ENCODE results near the gene LMNTD1.
"Not testable (repeated sequence)": the region's sequence is repeated elsewhere in the genome, so short reads cannot be mapped to it uniquely, and the experiment has no call there.

Gene LMNTD1, protein sequence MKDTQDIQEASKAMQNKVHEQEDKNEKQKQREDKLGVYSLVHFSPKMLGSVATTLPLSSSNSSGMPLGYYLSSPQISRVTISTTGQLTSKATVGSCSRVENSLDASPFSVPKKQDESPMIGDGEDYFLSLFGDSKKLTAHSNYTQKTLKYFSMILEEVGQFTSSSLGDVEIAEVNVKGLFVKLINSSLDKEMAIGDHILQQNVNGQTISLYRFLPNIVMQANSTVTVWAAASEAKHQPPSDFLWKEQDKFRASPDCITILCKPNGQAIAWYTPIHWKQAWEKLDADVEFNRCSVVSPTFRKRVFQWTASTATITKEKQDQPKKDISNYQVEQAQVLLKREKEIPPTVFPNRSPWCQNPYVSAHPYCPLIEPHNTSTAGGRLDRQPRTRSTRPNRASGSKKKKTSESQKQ

DNA sequence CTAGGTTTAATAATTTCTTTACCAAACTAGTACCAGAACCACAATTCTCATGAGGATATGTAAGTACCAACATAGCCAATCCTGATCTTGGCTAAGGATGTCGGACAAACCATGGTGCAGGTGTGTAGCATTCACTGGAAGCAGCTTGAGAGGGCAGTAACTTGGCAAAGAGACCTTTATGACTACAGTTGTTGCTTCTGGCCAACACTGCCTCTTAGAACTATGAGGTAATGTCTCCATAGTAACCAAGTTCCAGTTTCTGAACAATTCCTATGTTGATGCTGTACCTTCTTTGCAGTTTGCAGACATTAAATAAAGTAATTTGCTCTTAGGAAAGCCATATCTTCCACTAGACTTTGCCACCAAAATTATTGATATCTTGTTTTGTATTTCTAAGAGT, at the start of gene LMNTD1:
LMNTD1 (minus strand) TSS at position 186 of the 400 bp plus-strand sequence. CDS start 324 bp downstream, outside the sequence.
- FAIRE-seq (no peak), DNase-seq (ENCODE audit: insufficient read length, low spot score) (no peak)
- TF ChIP-seq POLR2A (IDR thresholded peaks at IDR 0.05; ENCODE audit: low read depth, low read length) = no peak

DNA sequence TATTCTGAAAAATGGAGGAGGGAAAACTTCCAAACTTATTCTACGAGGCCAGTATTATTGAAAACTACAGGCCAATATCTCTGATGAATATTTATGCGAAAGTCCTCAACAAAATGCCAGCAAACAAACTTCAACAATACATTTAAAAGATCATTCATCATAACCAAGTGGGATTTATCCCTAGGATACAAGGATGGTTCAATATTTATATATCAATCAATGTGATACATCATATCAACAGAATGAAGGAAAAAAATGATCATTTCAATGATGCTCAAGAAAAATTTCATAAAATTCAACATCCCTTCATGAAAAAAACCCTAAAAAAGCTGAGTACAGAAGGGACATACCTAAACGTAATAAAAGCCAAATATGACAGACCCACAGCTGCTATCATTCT, 45.9 kb upstream of the LMNTD1 start:
- TF ChIP-seq POLR2A (IDR thresholded peaks at IDR 0.05; ENCODE audit: low read depth, low read length) = no peak
- DNase-seq (ENCODE audit: insufficient read length, low spot score) = no peak
- no peak for FAIRE-seq

DNA sequence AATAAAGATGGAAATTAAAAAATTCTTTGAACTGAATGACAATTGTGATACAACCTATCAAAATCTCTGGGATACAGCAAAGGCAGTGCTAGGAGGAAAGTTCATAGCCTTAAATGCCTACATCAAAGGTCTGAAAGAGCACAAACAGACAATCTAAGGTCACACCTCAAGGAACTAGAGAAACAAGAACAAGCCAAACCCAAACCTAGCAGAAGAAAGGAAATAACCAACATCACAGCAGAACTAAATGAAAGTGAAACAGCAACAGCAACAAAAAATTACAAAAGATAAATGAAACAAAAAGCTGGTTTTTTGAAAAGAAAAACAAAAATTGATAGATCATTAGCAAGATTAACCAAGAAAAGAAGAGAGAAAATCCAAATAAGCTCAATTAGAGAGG, 42.4 kb upstream of the LMNTD1 start:
- not testable (repeated sequence) for FAIRE-seq; DNase-seq (ENCODE audit: insufficient read length, low spot score)

- no peak for TF ChIP-seq POLR2A (IDR thresholded peaks at IDR 0.05; ENCODE audit: low read depth, low read length)
- no peak for FAIRE-seq
- no peak for DNase-seq (ENCODE audit: insufficient read length, low spot score)
Measured at GRCh38 chr12:25594376-25594775, 41.3 kb upstream of the LMNTD1 start.

- no peak for FAIRE-seq
- no peak for TF ChIP-seq POLR2A (IDR thresholded peaks at IDR 0.05; ENCODE audit: low read depth, low read length)
- no peak for DNase-seq (ENCODE audit: insufficient read length, low spot score)
Measured at GRCh38 chr12:25592725-25593495, 39.8 kb upstream of the LMNTD1 start.

DNA sequence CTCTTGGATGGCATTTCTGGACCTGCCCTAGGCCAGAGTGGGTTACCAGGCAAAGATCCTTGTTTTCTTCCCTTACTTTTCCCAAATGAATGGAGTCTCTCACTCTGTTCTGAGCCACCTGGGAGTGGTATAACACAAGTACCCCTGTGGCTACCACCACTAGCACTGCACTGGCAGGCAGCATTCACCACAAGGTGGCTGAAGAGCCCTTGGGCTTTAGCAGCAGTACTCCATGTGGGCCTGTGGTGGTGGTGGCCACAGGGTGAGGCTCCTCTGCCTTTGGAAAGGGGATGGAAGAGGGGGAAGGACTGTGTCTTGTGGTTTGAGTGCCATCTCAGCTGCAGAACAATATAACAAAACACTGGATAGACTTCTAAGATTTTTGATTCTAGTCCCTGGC, 38.1 kb upstream of the LMNTD1 start:
- TF ChIP-seq POLR2A (IDR thresholded peaks at IDR 0.05; ENCODE audit: low read depth, low read length) = no peak
- DNase-seq (ENCODE audit: insufficient read length, low spot score) (no peak), FAIRE-seq (no peak)

GRCh38 chr12:25590011-25590721, 37.1 kb upstream of the LMNTD1 start:
- no peak for FAIRE-seq
- DNase-seq (ENCODE audit: insufficient read length, low spot score) = no peak
- TF ChIP-seq POLR2A (IDR thresholded peaks at IDR 0.05; ENCODE audit: low read depth, low read length) = no peak

- DNase-seq (ENCODE audit: insufficient read length, low spot score) (no peak), FAIRE-seq (no peak)
- TF ChIP-seq POLR2A (IDR thresholded peaks at IDR 0.05; ENCODE audit: low read depth, low read length) = no peak
Measured at GRCh38 chr12:25587346-25587745, 34.3 kb upstream of the LMNTD1 start.

- no peak for TF ChIP-seq POLR2A (IDR thresholded peaks at IDR 0.05; ENCODE audit: low read depth, low read length)
- FAIRE-seq (no peak), DNase-seq (ENCODE audit: insufficient read length, low spot score) (no peak)
Measured at GRCh38 chr12:25585662-25586061, 32.6 kb upstream of the LMNTD1 start.

DNA sequence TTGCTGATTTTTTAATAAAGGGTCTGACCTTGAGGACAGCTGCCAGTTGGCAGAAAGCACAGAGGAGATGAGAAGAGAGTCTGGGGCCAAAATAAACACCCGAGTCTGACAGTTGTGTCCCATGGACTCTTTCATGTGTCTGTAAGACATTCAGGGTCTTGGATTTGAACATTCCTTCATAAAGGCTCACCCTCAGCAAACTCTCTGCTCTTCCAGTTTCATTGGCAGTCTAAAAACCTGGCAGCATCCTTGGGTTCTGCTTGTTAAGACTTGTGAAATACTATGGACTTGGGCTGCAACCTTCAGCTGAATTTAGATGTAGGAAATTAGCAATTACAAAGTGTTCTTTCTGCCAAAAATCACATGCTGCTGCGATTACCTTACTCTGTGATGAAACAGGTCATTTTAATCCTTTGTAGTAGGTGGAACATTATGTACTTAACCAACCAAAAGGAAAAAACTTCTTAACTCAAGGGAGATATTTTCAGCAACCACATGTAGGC, 32.0 kb upstream of the LMNTD1 start:
- no peak for FAIRE-seq
- DNase-seq (ENCODE audit: insufficient read length, low spot score) = no peak
- TF ChIP-seq POLR2A (IDR thresholded peaks at IDR 0.05; ENCODE audit: low read depth, low read length) = no peak

DNA sequence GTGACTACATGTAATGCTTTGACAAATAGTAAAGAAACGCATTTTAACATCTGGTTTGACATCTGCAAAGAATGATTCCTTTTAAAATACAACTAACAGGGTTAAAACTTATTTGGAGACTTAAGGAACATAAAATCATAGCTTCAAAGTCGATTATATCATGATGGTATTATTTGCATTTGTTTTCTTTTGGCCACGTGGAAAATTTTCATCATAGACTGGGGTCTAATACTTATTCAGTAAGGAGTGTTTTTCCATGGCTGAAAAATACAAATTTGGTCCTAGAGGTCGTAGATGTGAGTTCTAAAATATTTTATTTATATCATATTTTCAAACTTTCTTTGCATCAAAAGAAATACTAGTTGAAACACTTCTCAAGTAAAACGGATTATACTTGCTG, 31.5 kb upstream of the LMNTD1 start:
- no peak for FAIRE-seq
- TF ChIP-seq POLR2A (IDR thresholded peaks at IDR 0.05; ENCODE audit: low read depth, low read length) = no peak
- DNase-seq (ENCODE audit: insufficient read length, low spot score) = no peak

GRCh38 chr12:25583545-25583944, 30.5 kb upstream of the LMNTD1 start:
- DNase-seq (ENCODE audit: insufficient read length, low spot score) = no peak
- FAIRE-seq = no peak
- no peak for TF ChIP-seq POLR2A (IDR thresholded peaks at IDR 0.05; ENCODE audit: low read depth, low read length)

GRCh38 chr12:25581067-25581466, 28.0 kb upstream of the LMNTD1 start:
- no peak for FAIRE-seq
- no peak for TF ChIP-seq POLR2A (IDR thresholded peaks at IDR 0.05; ENCODE audit: low read depth, low read length)
- no peak for DNase-seq (ENCODE audit: insufficient read length, low spot score)

Data from H54 (cell line).